ENCODE results near the gene DISC1.
"Not testable (repeated sequence)": the region's sequence is repeated elsewhere in the genome, so short reads cannot be mapped to it uniquely, and the experiment has no call there.

DISC1 gene

GRCh38 chr1:231957359-231957758, 330.8 kb downstream of the DISC1 start:
- no peak for DNase-seq (ENCODE audit: low read depth in 2 of 2)

DNA sequence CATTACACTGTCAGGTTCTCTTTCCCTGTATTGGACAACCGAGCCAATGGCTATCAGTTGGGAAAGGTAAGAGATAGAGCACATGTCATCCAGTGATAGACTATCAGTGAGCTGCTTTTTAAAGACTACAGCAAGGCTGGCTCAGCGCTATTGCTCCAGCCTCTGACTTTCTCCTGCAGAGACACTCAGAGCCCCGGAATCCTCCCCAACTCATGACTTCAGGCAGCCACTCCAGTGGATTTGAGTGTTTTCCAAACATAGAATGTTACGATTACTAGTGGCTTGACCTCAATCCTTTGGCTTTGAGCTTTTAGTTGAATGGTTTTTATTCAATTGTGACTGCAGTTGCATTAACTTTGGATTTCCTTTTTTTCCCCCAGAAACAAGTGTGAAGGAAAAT, 331.9 kb downstream of the DISC1 start:
- DNase-seq (ENCODE audit: low read depth in 2 of 2) = no peak

DNA sequence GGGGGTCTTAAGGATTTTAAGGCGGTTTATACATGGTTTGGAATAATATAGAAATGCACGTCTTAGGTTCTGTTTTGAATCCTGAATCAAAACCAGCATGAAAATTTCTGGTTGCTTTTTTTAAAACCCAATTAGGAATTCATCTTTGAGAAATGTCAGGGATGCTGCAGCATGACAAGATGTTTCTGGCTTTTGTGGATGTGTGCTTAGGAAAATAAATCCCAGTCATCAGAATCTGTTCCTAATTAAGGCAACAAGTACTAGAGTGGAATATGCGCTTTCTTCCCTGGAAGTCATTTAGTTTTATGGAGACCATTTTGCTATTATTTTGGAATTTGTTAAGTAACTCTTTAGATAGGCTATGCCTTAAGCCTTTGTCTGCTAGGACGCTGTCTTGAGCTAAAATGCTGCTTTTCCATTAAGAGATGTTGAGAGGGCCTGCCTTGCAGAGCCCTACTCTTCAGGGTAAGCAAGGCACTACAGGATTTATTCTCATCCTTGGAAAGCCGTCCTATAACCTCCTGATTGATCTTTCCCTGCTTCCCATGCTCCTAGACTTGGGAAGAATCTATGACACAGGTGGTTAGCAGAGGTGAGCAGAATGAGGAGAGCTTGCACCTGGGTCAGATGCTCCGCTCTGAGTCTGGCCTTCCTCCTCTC, 332.8 kb downstream of the DISC1 start:
- DNase-seq (ENCODE audit: low read depth in 2 of 2) = no peak

DNA sequence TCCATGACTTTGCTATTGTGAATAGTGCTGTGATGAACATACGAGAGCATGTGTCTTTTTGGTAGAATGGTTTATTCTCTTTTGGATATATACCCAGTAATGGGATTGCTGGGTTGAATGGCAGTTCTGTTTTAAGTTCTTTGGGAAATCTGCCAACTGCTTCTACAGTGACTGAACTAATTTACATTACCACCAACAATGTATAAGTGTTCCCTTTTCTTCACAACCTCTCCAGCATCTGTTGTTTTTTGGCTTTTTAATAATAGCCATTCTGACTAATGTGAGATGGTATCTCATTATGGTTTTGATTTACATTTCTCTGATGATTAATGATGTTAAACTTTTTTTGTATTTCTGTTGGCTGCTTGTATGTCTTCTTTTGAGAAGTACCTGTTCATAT, 335.2 kb downstream of the DISC1 start:
- not testable (repeated sequence) for DNase-seq (ENCODE audit: low read depth in 2 of 2)

GRCh38 chr1:231962636-231963035, 336.0 kb downstream of the DISC1 start:
- DNase-seq (ENCODE audit: low read depth in 2 of 2) = no peak

DNA sequence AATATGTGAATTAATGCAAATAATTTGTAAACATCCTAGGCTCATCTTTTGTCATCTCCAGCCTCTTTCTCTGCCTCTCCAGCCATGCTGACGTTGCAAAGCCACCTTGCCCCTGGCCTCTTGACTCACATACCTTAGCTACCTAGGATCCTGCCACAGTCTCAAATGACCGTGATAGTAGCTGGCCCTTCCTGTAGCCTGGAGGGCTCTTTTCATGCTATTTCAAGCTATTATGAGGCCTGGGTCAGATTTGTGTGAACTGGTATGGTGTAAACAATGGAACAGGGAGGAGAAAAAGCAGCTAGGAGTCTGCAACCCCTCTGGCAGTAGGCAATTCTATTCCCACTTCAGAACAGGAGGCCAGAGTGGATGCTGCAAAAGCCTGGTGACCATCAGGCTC, 337.7 kb downstream of the DISC1 start:
- no peak for DNase-seq (ENCODE audit: low read depth in 2 of 2)

- DNase-seq (ENCODE audit: low read depth in 2 of 2) = no peak
These were observed 338.4 kb downstream of the DISC1 start for GRCh38 chr1:231964961-231965360.

- DNase-seq (ENCODE audit: low read depth in 2 of 2) = no peak
These were observed 339.0 kb downstream of the DISC1 start for GRCh38 chr1:231965615-231966014.

GRCh38 chr1:231966983-231967382, 340.4 kb downstream of the DISC1 start:
- DNase-seq (ENCODE audit: low read depth in 2 of 2) = no peak

GRCh38 chr1:231969076-231969475, 342.5 kb downstream of the DISC1 start:
- no peak for DNase-seq (ENCODE audit: low read depth in 2 of 2)

GRCh38 chr1:231969761-231970160, 343.2 kb downstream of the DISC1 start:
- not testable (repeated sequence) for DNase-seq (ENCODE audit: low read depth in 2 of 2)

- DNase-seq (ENCODE audit: low read depth in 2 of 2) = no peak
These were observed 344.1 kb downstream of the DISC1 start for GRCh38 chr1:231970684-231971083.

DNA sequence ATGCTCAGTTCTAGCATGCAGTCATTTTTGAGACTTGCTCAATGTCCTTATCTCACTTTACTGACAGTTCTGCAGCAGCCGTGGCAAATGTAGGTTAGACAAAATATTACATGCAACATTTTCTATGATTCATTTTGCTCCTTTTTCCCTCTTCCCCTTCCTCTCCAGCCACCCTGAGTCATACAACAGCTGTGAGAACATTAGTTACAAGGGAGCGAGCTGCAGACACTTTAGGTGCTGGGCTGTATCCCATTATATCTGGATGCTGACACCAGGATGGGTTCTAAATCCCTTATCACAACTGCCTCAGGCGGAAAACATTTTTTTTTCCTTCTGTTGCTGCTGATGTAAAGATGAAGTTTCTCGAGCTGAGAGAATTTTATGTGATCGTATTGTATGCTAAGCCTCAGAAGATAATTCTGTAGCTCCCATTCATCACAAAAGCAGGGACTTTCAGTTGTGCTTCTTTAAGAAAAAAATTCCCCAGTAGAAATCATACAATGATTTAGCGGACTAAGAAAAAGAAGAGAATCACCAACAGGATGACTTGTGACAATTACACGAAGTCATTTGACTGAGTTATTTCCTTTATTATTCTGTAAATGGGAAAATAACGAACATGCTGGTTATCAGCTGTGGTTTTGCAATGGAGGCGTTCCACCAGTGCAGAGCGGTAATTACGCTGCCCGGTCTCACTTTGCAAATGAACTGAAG, 345.0 kb downstream of the DISC1 start:
- no peak for DNase-seq (ENCODE audit: low read depth in 2 of 2)

- no peak for DNase-seq (ENCODE audit: low read depth in 2 of 2)
These were observed 345.5 kb downstream of the DISC1 start for GRCh38 chr1:231972111-231972445.

- peak in 1 of 2 donors; percentile 18 for DNase-seq (ENCODE audit: low read depth in 2 of 2)
These were observed 347.2 kb downstream of the DISC1 start for GRCh38 chr1:231973830-231974229.

GRCh38 chr1:231976231-231976630, 349.6 kb downstream of the DISC1 start:
- DNase-seq (ENCODE audit: low read depth in 2 of 2) = no peak

DNA sequence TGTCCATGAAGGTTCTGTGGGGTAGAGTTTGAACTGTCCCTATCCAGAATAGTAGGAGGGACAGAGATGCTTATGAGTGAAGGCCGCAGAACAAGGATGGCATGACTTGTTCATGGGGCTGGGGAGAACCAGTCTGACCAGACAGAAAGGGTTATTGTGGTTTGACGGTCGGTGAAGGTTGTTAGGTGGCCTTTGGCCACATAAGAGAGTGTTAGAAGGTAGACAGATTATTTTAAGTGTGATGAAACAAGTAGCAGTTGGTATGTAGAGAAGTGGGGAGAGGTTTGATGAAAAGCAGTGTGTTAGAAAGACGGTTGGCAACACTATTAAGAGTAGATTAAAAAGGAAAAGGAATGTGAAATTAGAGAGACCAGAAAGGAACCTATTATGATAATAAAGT, 355.1 kb downstream of the DISC1 start:
- no peak for DNase-seq (ENCODE audit: low read depth in 2 of 2)

DNA sequence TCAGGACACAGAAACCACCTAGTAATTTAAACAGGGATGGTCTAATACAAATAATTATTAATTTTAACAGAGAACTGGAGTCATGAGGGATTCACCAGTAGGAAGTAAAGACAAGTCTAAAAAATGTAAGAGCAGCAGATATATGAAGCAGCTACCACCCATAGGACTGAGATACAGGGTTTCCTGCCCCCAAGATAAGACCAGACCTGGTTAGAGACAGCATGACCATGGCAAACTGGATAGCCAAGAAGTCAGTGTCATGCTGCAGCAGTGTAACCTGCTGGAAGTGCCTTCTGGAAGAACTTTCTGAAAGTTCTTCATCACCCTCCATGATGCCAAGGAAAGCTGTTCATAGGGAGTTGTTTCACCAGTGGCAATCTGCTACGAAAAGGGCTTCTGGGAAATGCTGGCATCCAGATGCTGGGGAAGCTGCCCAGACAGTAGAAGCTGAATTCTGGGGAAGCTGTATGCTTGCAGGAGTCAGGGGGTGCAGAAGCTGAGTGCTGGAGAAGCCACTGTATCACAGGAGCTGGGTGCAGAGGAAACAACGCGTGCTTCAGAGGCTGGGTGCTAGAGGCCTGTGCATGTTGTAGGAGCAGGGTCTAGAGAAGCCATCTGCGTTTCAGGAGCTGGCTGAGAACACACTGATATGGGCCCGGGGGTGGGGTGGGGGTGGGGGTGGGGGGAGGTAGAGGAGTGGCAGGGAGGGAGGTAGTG, 356.4 kb downstream of the DISC1 start:
- DNase-seq (ENCODE audit: low read depth in 2 of 2) = no peak

DNA sequence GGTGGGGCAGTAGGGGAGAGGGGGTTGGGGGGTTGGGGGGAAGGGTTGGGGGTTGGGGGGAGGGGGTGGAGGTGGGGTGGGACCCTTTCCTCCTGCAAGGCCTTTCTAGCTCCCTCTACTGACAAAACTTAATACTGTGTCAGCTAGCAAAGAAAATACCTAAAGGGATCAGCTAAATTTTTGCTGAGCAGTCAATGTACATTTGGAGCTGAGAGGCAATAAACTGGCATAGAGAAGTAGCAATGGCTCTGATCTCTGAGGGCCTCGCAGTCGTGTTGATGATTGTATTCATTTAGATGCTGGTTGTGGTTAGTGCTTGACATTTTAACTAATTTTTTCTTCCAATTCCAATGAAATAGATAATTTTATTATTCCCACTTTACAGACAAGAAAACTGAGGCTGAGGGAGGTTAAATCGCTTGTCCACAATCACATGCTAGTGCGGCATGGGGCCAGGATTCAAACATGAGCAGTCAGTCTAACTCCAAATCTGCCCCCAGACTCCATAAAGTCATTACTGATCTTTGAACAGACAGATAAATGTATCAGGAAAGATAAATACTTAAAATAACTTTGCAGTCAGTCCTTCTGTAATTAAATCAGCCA, 357.1 kb downstream of the DISC1 start:
- no peak for DNase-seq (ENCODE audit: low read depth in 2 of 2)

DNA sequence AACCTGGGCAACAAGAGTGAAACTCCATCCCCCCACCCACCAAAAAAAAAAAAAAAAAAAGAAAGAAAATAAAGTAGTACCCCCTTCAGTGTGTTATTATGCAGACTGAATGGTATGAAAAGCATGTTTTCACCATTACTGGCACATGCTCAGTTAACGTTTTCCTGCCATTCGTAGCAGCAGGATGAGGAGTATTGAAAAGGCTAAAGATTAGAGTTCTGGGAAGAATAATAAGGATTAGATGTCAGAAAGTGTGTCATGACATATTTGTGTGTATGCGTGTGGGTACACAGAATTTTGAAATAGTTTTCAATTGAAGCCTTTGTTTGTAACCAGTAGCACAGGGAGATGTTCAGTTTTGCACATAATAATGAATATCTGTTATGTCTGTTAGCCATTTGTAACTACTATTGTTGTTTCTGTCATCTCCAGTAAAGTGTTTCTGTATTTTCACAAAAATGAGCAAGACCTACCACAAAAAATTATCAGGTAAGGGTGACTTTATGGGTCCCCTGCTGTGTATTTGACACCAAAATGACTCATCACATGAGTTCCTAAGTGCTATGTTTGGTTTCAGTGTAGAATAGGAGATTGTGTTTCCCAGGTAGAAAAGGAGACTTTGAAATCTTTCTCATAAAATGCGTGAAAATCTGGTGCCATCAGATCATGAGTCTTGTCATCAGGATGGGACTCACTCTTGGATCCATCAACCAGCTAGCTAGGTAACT, 358.9 kb downstream of the DISC1 start:
- no peak for DNase-seq (ENCODE audit: low read depth in 2 of 2)

DNA sequence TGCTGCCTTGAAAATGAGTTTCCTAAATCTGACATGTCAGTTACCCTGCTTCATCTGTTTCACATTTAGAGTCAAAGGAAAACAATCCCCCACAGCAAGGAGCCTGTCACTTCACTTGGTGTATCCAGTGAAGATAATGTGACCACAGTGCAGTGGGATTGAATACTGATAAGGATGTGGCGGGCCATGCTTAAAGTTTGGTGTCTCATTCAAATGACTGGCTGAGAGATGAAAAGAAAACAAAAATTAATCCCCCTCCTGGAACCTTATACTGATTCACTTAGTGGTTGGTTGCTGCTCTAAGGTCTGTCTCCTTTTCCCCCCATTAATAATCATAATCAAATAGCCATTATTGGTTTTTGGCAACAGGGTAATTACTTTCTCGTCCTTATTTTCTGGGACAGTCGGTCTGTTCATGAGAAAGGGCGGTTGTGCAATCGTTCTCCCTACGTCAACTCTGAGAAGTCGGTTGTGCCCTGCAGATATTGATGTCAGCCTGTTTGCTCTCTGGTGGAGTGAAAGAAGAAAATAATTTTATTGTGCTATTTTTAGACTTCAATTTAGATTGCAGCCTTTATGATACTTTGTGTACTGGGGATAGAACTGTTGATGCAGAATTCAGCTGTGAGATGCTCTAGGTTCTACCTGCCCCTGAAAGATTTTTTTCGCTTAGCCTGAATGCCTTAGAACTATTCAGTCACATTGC, 360.2 kb downstream of the DISC1 start:
- no peak for DNase-seq (ENCODE audit: low read depth in 2 of 2)

Measured in stimulated activated CD8-positive, alpha-beta memory T cell treated with anti-CD3 and anti-CD28 coated beads, Interleukin-15, amount 100 ng/mL, for 48 hours (primary cell).